ENCODE data around the gene XRCC1. TPM values are rescaled to one million over a fixed set of nuclear protein-coding genes. Genes with fewer than 3 reads are reported as not detected.

Gene XRCC1
- total and polyA plus RNA-seq, 2 of the 8 experiments (the other 6 are each of a cell fraction or from before 2014, with no cell fraction given), result 42.5 to 44.4 TPM

- no peak for DNase-seq (ENCODE audit: low read depth in 1 of 2, low spot score in 2 of 2)
- Histone ChIP-seq H3K4me1 (replicated peaks in 1 of 4; ENCODE audit: control insufficient read depth in 3 of 4, insufficient read depth in 4 of 4, low read length in 3 of 4) (peaks cover 0 to 11% (median 5%) of the 10 kb centered on the region in 4 experiments; a peak in 6 of 7 replicates), H4K8ac (ENCODE audit: extremely low read depth, insufficient read depth, low read length) (no peak overlapping the region), H4K20me1 (replicated peaks in 1 of 2; ENCODE audit: control insufficient read depth in 1 of 2, insufficient read depth in 2 of 2, low read length in 2 of 2) (peaks cover 0 to 1% of the 10 kb centered on the region in 2 experiments), H3K4me2 (ENCODE audit: insufficient read depth in 1 of 2, low read depth in 2 of 2, low read length in 2 of 2) (no peak overlapping the region), H3K23me2 (ENCODE audit: low read depth, low read length) (peaks cover 15% of the 10 kb centered on the region), H3K14ac (ENCODE audit: insufficient read length) (no peak overlapping the region), H3K18ac (ENCODE audit: extremely low read depth, low read length) (no peak overlapping the region), H3K79me1 (ENCODE audit: low read depth, low read length) (no peaks in the 10 kb centered on the region), H3K27ac (ENCODE audit: low read depth, low read length) (no peak overlapping the region), H3K56ac (replicated peaks; ENCODE audit: insufficient read length, low read depth, low read length) (no peak overlapping the region), H3K9me3 (ENCODE audit: insufficient read depth in 2 of 2, low read depth in 1 of 2, low read length in 1 of 2) (no peaks in the 10 kb centered on the region; a peak in 1 of 4 replicates), H2BK120ac (replicated peaks; ENCODE audit: low read depth, low read length) (no peak overlapping the region), H2BK12ac (ENCODE audit: low read depth, low read length) (no peak overlapping the region), H2AFZ (ENCODE audit: low read length) (no peak overlapping the region), H3K4me3 (ENCODE audit: extremely low read depth in 1 of 4, insufficient read depth in 2 of 4, low read depth in 3 of 4, low read length in 4 of 4) (no peak overlapping the region), H2BK15ac (ENCODE audit: low read length) (no peak overlapping the region), H4K91ac (replicated peaks; ENCODE audit: insufficient read length, low read length) (no peak overlapping the region), H3K79me2 (ENCODE audit: control insufficient read depth in 1 of 2, insufficient read depth in 2 of 2, low read length in 2 of 2) (no peaks in the 10 kb centered on the region), H3K9ac (replicated peaks in 1 of 4; ENCODE audit: extremely low read depth in 1 of 4, low read depth in 3 of 4, low read length in 3 of 4) (no peak overlapping the region), H3K36me3 (ENCODE audit: control insufficient read depth in 2 of 4, insufficient read depth in 4 of 4, low read length in 3 of 4) (no peaks in the 10 kb centered on the region), H4K5ac (ENCODE audit: insufficient read length, low read depth, low read length) (no peak overlapping the region), H3K27me3 (replicated peaks in 1 of 4; ENCODE audit: control insufficient read depth in 3 of 4, extremely low read depth in 1 of 4, insufficient read depth in 3 of 4, low read length in 3 of 4) (peaks cover 2 to 14% (median 10%) of the 10 kb centered on the region in 4 experiments), H2AK5ac (ENCODE audit: low read depth, low read length) (no peak overlapping the region), H3K4ac (replicated peaks; ENCODE audit: insufficient read length, low read depth, low read length) (no peak overlapping the region), H3K23ac (ENCODE audit: insufficient read length) (no peak overlapping the region), H2BK20ac (ENCODE audit: low read length) (no peak overlapping the region), H2BK5ac (ENCODE audit: low read depth, low read length) (no peak overlapping the region)
- CTCF ChIA-PET (ENCODE audit: partially characterized antibody), result interaction anchor here (0.7 to 10.0 kb wide), 7 partner anchors 13 to 131 kb away, joined by 3 to 192 read pairs (median 4); no protein-coding TSS in a partner anchor
- TF ChIP-seq GTF2F1 (IDR thresholded peaks at IDR 0.05; ENCODE audit: borderline replicate concordance, low read depth, low read length) (no peak), JUND (IDR thresholded peaks at IDR 0.05; ENCODE audit: low read length) (no peak), CBX5 (IDR thresholded peaks at IDR 0.05; ENCODE audit: low read depth, low read length) (no peak), BRCA1 (IDR thresholded peaks at IDR 0.05; ENCODE audit: low read depth, low read length) (no peak), E2F6 (IDR thresholded peaks at IDR 0.05) (no peak), TAF7 (optimal IDR thresholded peaks at IDR 0.05; ENCODE audit: borderline replicate concordance, low read depth, low read length) (no peak), SAP30 (IDR thresholded peaks at IDR 0.05; ENCODE audit: insufficient read depth, insufficient replicate concordance, low read length) (no peak), FOSL1 (IDR thresholded peaks at IDR 0.05; ENCODE audit: insufficient read depth, low read depth, low read length) (no peak), KDM5A (IDR thresholded peaks at IDR 0.05; ENCODE audit: low read length) (no peak), POU5F1 (IDR thresholded peaks at IDR 0.05; ENCODE audit: low read depth, low read length) (no peak)
- no peak for FAIRE-seq
- 84% methylated on average over 5 of the region's 5 CpGs; no CpG with 5 or more reads in 1 of the 2 experiments for WGBS, 2 experiments (ENCODE audit: extremely low coverage in 1 of 2, insufficient coverage in 1 of 2, insufficient read length in 1 of 2, insufficient replicate concordance in 2 of 2, low coverage in 1 of 2, low lambda C conversion rate in 2 of 2, missing lambda C conversion rate in 1 of 2)
- POLR2A ChIA-PET (ENCODE audit: partially characterized antibody), result interaction anchor here (0.6 kb wide), 1 partner anchor 26 kb away, joined by 3 read pairs; no protein-coding TSS in a partner anchor
Measured at GRCh38 chr19:43522929-43523328, 52.4 kb downstream of the XRCC1 start.
